ENCODE results near the gene JAZF1.

DNA sequence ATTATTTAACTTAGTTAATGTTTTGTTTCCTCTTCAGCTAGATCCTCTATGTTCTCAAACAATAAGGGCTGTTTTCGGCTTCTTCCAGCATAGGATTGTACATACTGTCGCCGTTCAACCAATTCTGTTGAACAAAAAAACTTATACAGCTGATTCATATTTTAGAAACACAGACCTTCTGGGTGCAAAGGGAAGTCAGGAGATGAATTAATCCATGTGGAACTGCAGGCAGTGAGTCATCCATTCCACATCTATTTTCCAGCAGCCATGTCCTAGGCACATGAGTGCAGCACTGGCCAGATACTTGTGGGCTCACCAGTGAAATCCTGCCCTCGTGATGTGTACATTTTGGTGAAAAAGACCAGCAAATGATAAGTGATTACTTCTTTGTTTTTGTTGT is 163.2 kb downstream of the JAZF1 start:
- TF ChIP-seq NR2C2 (IDR thresholded peaks at IDR 0.05; ENCODE audit: borderline replicate concordance, control insufficient read depth, insufficient read length, low read depth) (no peak), EED (IDR thresholded peaks at IDR 0.05; ENCODE audit: low read depth) (no peak), EP300 (IDR thresholded peaks at IDR 0.05; ENCODE audit: borderline replicate concordance in 1 of 2, control insufficient read depth in 1 of 2, low read depth in 2 of 2, low read length in 2 of 2) (no peak), RBBP5 (conservative IDR thresholded peaks at IDR 0.05) (no peak)
- TF ChIP-seq, protein P1, sequence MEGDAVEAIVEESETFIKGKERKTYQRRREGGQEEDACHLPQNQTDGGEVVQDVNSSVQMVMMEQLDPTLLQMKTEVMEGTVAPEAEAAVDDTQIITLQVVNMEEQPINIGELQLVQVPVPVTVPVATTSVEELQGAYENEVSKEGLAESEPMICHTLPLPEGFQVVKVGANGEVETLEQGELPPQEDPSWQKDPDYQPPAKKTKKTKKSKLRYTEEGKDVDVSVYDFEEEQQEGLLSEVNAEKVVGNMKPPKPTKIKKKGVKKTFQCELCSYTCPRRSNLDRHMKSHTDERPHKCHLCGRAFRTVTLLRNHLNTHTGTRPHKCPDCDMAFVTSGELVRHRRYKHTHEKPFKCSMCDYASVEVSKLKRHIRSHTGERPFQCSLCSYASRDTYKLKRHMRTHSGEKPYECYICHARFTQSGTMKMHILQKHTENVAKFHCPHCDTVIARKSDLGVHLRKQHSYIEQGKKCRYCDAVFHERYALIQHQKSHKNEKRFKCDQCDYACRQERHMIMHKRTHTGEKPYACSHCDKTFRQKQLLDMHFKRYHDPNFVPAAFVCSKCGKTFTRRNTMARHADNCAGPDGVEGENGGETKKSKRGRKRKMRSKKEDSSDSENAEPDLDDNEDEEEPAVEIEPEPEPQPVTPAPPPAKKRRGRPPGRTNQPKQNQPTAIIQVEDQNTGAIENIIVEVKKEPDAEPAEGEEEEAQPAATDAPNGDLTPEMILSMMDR (IDR thresholded peaks at IDR 0.05 in 2 of 3, conservative IDR thresholded peaks at IDR 0.05 in 1 of 3; ENCODE audit: control insufficient read depth in 2 of 3, extremely low read depth in 1 of 3, insufficient read depth in 1 of 3, low read depth in 3 of 3, low read length in 3 of 3): no peak
- TF ChIP-seq, protein P2, sequence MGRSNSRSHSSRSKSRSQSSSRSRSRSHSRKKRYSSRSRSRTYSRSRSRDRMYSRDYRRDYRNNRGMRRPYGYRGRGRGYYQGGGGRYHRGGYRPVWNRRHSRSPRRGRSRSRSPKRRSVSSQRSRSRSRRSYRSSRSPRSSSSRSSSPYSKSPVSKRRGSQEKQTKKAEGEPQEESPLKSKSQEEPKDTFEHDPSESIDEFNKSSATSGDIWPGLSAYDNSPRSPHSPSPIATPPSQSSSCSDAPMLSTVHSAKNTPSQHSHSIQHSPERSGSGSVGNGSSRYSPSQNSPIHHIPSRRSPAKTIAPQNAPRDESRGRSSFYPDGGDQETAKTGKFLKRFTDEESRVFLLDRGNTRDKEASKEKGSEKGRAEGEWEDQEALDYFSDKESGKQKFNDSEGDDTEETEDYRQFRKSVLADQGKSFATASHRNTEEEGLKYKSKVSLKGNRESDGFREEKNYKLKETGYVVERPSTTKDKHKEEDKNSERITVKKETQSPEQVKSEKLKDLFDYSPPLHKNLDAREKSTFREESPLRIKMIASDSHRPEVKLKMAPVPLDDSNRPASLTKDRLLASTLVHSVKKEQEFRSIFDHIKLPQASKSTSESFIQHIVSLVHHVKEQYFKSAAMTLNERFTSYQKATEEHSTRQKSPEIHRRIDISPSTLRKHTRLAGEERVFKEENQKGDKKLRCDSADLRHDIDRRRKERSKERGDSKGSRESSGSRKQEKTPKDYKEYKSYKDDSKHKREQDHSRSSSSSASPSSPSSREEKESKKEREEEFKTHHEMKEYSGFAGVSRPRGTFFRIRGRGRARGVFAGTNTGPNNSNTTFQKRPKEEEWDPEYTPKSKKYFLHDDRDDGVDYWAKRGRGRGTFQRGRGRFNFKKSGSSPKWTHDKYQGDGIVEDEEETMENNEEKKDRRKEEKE (IDR thresholded peaks at IDR 0.05): no peak
- TF ChIP-seq, protein P3, sequence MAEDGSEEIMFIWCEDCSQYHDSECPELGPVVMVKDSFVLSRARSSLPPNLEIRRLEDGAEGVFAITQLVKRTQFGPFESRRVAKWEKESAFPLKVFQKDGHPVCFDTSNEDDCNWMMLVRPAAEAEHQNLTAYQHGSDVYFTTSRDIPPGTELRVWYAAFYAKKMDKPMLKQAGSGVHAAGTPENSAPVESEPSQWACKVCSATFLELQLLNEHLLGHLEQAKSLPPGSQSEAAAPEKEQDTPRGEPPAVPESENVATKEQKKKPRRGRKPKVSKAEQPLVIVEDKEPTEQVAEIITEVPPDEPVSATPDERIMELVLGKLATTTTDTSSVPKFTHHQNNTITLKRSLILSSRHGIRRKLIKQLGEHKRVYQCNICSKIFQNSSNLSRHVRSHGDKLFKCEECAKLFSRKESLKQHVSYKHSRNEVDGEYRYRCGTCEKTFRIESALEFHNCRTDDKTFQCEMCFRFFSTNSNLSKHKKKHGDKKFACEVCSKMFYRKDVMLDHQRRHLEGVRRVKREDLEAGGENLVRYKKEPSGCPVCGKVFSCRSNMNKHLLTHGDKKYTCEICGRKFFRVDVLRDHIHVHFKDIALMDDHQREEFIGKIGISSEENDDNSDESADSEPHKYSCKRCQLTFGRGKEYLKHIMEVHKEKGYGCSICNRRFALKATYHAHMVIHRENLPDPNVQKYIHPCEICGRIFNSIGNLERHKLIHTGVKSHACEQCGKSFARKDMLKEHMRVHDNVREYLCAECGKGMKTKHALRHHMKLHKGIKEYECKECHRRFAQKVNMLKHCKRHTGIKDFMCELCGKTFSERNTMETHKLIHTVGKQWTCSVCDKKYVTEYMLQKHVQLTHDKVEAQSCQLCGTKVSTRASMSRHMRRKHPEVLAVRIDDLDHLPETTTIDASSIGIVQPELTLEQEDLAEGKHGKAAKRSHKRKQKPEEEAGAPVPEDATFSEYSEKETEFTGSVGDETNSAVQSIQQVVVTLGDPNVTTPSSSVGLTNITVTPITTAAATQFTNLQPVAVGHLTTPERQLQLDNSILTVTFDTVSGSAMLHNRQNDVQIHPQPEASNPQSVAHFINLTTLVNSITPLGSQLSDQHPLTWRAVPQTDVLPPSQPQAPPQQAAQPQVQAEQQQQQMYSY (CRISPR knock-in tag; IDR thresholded peaks at IDR 0.05): no peak
